ENCODE measurements around the gene FGFRL1. TPM values are rescaled to one million over a fixed set of nuclear protein-coding genes. Genes with fewer than 3 reads are reported as not detected.

Gene FGFRL1
- polyA plus RNA-seq, 1 experiment, result 21.2 TPM

DNA sequence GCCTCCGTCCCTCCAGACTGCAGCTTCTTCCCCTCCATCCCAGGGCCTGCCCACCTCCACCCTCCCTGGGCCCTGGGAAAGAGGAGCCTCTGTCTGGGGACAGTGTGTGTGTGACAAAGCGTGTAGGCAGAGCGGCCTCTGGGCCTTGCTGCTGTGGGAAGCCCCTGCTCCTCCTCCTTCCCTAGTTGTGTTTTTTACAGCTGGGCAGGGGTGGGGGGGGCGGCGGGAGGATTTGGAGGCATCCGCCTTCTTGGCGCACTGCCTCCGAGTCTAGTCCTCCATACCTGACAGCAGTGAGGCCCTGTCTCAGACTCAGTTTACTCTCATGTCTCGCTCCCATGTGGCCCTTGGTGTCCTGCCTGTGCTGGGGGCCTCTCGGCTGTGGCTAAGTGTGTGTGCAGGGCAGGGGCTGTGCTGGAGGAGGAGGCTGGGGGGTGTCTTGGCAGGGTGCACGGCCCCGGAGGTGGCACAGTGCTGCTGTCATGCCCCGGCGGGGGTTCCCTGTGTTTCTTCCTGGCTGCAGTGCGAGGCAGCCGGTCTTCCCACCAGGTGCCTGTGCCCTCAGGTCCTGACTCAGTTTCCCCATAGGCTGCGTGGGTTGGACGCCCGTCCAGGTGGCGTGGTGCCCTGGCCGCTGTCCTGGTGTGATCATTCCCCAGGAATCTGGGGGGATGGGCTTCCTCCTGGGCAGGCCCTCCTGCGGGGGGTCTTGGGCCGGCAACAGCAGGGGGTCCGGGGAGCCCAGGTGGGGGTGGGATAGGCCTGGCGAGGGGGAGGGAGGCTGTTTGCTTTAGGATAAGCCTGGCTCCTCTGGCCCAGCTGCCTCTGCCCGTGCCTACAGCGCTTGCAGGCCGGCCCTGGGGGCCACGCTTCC is 7.0 kb downstream of the FGFRL1 start:
- ChIA-PET POLR2A (no interaction called here), CTCF (no interaction called here)
- Histone ChIP-seq H3K4me3 (ENCODE audit: low read depth, low read length) (no peak overlapping the region), H3K27me3 (ENCODE audit: control insufficient read depth, insufficient read depth, low read length) (no peaks in the 10 kb centered on the region), H3K36me3 (ENCODE audit: control insufficient read depth, insufficient read depth, low read length) (no peaks in the 10 kb centered on the region; the same call in 1 of the 2 replicates)
- TF ChIP-seq, protein P1, sequence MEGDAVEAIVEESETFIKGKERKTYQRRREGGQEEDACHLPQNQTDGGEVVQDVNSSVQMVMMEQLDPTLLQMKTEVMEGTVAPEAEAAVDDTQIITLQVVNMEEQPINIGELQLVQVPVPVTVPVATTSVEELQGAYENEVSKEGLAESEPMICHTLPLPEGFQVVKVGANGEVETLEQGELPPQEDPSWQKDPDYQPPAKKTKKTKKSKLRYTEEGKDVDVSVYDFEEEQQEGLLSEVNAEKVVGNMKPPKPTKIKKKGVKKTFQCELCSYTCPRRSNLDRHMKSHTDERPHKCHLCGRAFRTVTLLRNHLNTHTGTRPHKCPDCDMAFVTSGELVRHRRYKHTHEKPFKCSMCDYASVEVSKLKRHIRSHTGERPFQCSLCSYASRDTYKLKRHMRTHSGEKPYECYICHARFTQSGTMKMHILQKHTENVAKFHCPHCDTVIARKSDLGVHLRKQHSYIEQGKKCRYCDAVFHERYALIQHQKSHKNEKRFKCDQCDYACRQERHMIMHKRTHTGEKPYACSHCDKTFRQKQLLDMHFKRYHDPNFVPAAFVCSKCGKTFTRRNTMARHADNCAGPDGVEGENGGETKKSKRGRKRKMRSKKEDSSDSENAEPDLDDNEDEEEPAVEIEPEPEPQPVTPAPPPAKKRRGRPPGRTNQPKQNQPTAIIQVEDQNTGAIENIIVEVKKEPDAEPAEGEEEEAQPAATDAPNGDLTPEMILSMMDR (IDR thresholded peaks at IDR 0.05; ENCODE audit: insufficient read depth, low read depth, low read length), result no peak
- DNase-seq (ENCODE audit: low read depth), result no peak

DNA sequence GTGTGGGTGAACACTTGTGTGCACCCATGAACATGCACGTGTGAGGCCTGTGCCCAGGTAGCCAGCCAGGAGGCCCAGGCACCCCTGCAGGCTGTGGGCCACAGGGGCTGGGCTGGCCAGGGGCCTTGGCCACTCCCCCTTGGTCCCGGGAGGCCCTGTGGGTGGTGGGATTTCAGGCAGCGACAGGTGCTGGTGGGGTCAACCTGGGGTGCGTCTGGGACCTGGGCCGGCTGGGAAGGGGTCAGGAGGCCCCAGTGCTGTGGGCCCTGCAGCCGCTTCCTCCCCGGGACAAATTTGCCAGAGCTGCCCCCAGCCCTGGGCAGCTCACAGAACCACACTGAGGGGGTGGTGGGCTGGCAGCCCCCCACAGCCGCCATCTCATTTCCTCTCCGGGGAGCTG is 7.9 kb downstream of the FGFRL1 start:
- TF ChIP-seq, protein P1 (IDR thresholded peaks at IDR 0.05; ENCODE audit: insufficient read depth, low read depth, low read length), result no peak
- H3K36me3 ChIP-seq (ENCODE audit: control insufficient read depth, insufficient read depth, low read length), result no peaks in the 10 kb centered on the region; the same call in 1 of the 2 replicates
- CTCF ChIA-PET, result no interaction called here
- H3K27me3 ChIP-seq (ENCODE audit: control insufficient read depth, insufficient read depth, low read length), result no peaks in the 10 kb centered on the region
- no peak overlapping the region for H3K4me3 ChIP-seq (ENCODE audit: low read depth, low read length)
- POLR2A ChIA-PET, result no interaction called here
- no peak for DNase-seq (ENCODE audit: low read depth)

DNA sequence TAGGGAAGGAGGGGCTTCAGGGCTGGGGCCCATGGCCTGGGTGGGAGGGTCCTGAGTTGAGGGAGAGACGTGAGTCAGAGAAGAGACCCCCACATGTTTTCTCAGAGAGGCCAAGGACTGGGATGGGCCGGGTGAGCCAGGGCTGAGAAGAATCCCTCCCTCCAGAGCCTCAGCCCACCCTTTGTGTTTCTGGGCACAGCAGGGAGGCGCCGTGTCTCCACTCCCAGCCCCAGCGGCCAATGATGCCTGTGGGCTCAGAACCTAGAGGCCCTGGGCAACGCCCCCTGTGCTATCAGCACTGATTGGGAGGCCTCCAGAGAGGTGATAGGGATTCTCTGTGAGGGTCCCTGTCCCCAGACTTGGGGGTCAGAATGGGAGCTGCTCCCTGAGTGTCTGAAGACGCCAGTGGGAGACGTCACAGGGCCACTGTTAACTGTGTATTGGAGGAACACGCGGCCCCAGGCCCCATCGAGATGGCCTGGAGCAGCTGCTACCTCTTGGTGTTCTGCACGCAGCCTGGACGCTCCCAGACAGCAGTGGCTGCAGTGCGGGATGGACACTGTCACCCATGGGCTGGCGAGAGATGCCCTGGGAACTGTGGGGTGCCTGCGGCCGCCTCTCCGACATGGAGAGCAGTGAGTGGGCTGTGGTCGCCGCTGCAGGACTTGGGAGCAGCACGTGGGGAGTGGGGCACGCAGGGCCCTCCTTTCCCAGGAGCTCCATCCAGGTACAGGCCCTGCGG is 8.5 kb downstream of the FGFRL1 start:
- H3K27me3 ChIP-seq (ENCODE audit: control insufficient read depth, insufficient read depth, low read length), result no peaks in the 10 kb centered on the region
- ChIA-PET CTCF (no interaction called here), POLR2A (no interaction called here)
- H3K4me3 ChIP-seq (ENCODE audit: low read depth, low read length), result no peak overlapping the region
- no peak for DNase-seq (ENCODE audit: low read depth)
- H3K36me3 ChIP-seq (ENCODE audit: control insufficient read depth, insufficient read depth, low read length), result no peaks in the 10 kb centered on the region
- TF ChIP-seq, protein P1 (IDR thresholded peaks at IDR 0.05; ENCODE audit: insufficient read depth, low read depth, low read length), result no peak

DNA sequence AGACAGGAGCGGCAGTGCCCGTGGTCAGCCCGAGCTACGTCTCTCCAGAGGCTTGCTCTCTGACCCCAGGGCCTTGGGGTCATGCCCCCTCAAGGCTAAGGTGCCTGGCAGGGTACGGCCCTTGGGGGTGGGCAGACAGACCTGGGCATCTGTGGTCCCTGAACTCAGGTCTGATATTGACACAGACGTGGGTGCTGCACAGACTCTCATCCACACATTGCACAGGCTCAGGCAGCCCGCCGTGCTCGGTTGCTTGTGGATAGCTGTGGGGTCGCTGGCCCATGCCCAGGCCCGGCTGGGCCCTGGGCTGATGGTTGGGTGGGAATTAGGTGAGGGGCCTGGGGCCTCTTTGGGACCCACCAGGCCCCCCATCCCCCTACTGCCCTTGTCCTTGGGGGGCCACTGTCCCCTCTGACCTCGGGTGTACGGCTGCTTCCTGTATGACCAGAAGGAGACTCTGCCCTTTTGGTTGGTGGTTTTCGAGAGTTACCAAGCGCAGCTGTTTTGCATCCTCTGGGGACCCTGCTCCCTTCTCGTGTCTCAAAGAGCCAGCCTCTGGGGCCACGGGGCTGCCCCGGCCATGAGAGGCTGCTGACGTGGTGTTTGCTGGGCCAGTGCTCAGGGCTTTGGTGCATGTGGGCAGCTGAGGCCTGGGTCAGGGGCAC is 10.1 kb downstream of the FGFRL1 start:
- POLR2A ChIA-PET, result no interaction called here
- no peak overlapping the region for H3K4me3 ChIP-seq (ENCODE audit: low read depth, low read length)
- DNase-seq (ENCODE audit: low read depth), result no peak
- CTCF ChIA-PET, result no interaction called here
- peaks cover 7% of the 10 kb centered on the region for H3K36me3 ChIP-seq (ENCODE audit: control insufficient read depth, insufficient read depth, low read length)
- TF ChIP-seq, protein P1 (IDR thresholded peaks at IDR 0.05; ENCODE audit: insufficient read depth, low read depth, low read length), result no peak
- H3K27me3 ChIP-seq (ENCODE audit: control insufficient read depth, insufficient read depth, low read length), result no peaks in the 10 kb centered on the region
